ENCODE data around the gene SCRT2. TPM values are rescaled to one million over a fixed set of nuclear protein-coding genes. Genes with fewer than 3 reads are reported as not detected.
"Not testable (repeated sequence)": the region's sequence is repeated elsewhere in the genome, so short reads cannot be mapped to it uniquely, and the experiment has no call there.

SCRT2 gene
- total and polyA plus RNA-seq, 12 donors: not detected

- DNase-seq: no peak
These were observed 22.2 kb upstream of the SCRT2 start for GRCh38 chr20:697826-698225.

DNA sequence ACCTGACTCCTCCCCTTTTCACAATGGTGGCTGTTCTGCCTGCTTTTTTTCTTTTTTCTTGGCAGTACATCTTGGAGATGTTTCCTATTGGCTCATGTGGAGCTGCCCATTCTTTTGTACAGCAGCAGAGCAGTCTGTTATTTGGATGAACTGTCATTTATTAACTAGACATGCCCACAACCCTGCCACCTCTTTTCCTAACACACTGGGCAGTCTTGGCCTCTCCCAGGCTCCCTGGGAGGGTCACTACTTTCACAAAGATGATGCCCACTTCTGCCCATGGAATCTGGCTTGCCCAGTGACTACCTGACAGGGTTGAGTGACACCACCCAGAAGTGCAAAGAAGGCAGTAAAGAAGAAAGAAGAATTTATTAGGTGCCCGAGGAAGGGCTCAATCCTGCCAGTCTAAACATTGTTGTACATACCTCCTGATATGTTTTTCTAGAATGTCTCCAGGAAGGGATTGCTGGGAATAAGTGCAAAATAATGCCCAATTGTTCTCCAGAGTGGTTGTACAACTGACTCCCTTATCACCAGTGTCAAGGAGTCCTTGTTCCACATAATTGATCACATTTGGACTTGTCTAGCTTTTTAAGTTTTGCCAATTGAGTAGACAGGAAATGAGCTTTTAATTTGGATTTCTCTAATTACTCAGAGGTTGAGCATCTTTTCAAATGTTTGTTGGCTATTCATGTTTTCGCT lies 19.7 kb upstream of the SCRT2 start:
- Histone ChIP-seq H3K27ac (no peak overlapping the region), H3K36me3 (replicated peaks in 1 of 2) (no peaks in the 10 kb centered on the region), H3K4me1 (replicated peaks in 1 of 2) (peaks cover 4 to 8% of the 10 kb centered on the region in 2 donors), H3K4me3 (no peak overlapping the region), H3K27me3 (no peaks in the 10 kb centered on the region), H3K9me3 (replicated peaks in 1 of 3) (no peaks in the 10 kb centered on the region)
- WGBS, 4 donors: 36 to 53% (median 46%) methylated on average over 2 of the region's 2 CpGs
- no peak for DNase-seq
- intact Hi-C loops (cut with DNase I): no loop called here
- TF ChIP-seq POLR2A (IDR thresholded peaks at IDR 0.05): no peak
- TF ChIP-seq, protein P1, sequence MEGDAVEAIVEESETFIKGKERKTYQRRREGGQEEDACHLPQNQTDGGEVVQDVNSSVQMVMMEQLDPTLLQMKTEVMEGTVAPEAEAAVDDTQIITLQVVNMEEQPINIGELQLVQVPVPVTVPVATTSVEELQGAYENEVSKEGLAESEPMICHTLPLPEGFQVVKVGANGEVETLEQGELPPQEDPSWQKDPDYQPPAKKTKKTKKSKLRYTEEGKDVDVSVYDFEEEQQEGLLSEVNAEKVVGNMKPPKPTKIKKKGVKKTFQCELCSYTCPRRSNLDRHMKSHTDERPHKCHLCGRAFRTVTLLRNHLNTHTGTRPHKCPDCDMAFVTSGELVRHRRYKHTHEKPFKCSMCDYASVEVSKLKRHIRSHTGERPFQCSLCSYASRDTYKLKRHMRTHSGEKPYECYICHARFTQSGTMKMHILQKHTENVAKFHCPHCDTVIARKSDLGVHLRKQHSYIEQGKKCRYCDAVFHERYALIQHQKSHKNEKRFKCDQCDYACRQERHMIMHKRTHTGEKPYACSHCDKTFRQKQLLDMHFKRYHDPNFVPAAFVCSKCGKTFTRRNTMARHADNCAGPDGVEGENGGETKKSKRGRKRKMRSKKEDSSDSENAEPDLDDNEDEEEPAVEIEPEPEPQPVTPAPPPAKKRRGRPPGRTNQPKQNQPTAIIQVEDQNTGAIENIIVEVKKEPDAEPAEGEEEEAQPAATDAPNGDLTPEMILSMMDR (IDR thresholded peaks at IDR 0.05): no peak

More at GRCh38 chr20:697826-698225, 22.2 kb upstream of the SCRT2 start:
- TF ChIP-seq, protein P1 (IDR thresholded peaks at IDR 0.05): no peak
- TF ChIP-seq POLR2A (IDR thresholded peaks at IDR 0.05): no peak
- H3K9me3 ChIP-seq (replicated peaks in 1 of 3): no peaks in the 10 kb centered on the region
- WGBS, 4 donors: 77 to 88% (median 79%) methylated on average over 9 of the region's 9 CpGs
- peaks cover 4 to 10% of the 10 kb centered on the region in 2 donors for H3K4me1 ChIP-seq (replicated peaks in 1 of 2)
- intact Hi-C loops (cut with DNase I): no loop called here
- H3K27ac ChIP-seq: no peak overlapping the region
- H3K36me3 ChIP-seq (replicated peaks in 1 of 2): no peaks in the 10 kb centered on the region
- no peaks in the 10 kb centered on the region for H3K27me3 ChIP-seq
- no peak overlapping the region for H3K4me3 ChIP-seq

GRCh38 chr20:694496-694895 lies 18.9 kb upstream of the SCRT2 start:
- no peaks in the 10 kb centered on the region for H3K4me1 ChIP-seq (replicated peaks in 1 of 2)
- intact Hi-C loops (cut with DNase I): no loop called here
- H3K27ac ChIP-seq: no peak overlapping the region
- no peak for DNase-seq
- no peak overlapping the region for H3K4me3 ChIP-seq
- H3K27me3 ChIP-seq: no peaks in the 10 kb centered on the region
- H3K9me3 ChIP-seq (replicated peaks in 1 of 3): no peaks in the 10 kb centered on the region
- H3K36me3 ChIP-seq (replicated peaks in 1 of 2): no peaks in the 10 kb centered on the region
- TF ChIP-seq, protein P1 (IDR thresholded peaks at IDR 0.05): no peak
- TF ChIP-seq POLR2A (IDR thresholded peaks at IDR 0.05): no peak
- 69 to 79% (median 73%) methylated on average over 4 of the region's 4 CpGs for WGBS, 4 donors

GRCh38 chr20:693786-694185 lies 18.2 kb upstream of the SCRT2 start:
- H3K9me3 ChIP-seq (replicated peaks in 1 of 3); H3K4me1 ChIP-seq (replicated peaks in 1 of 2); intact Hi-C loops (cut with DNase I); H3K27me3 ChIP-seq; H3K27ac ChIP-seq; DNase-seq; H3K4me3 ChIP-seq; H3K36me3 ChIP-seq (replicated peaks in 1 of 2): not testable (repeated sequence)
- 82 to 92% (median 88%) methylated on average over 9 to 10 of the region's 10 CpGs for WGBS, 4 donors

- no peak for DNase-seq
- WGBS, 4 donors: 59 to 82% (median 73%) methylated on average over 1 of the region's 1 CpG
- H3K9me3 ChIP-seq (replicated peaks in 1 of 3): no peaks in the 10 kb centered on the region
- H3K4me1 ChIP-seq (replicated peaks in 1 of 2): no peaks in the 10 kb centered on the region
- no peak overlapping the region for H3K4me3 ChIP-seq
- TF ChIP-seq POLR2A (IDR thresholded peaks at IDR 0.05): no peak
- TF ChIP-seq, protein P1 (IDR thresholded peaks at IDR 0.05): no peak
- H3K36me3 ChIP-seq (replicated peaks in 1 of 2): no peaks in the 10 kb centered on the region
- intact Hi-C loops (cut with DNase I): no loop called here
- no peaks in the 10 kb centered on the region for H3K27me3 ChIP-seq
- H3K27ac ChIP-seq: no peak overlapping the region
These were observed 16.4 kb upstream of the SCRT2 start for GRCh38 chr20:692044-692443.
